ENCODE data around the gene LARP4B.
"Not testable (repeated sequence)": the region's sequence is repeated elsewhere in the genome, so short reads cannot be mapped to it uniquely, and the experiment has no call there.

LARP4B gene

GRCh38 chr10:780536-781524 lies 150.7 kb downstream of the LARP4B start:
- H3K4me1 ChIP-seq = peaks cover 3% of the 10 kb centered on the region; the same call in 1 of the 2 replicates
- in situ Hi-C loops (cut with MboI; ENCODE audit: low sequenced_read_pairs) = loop anchor here (25.0 kb wide), 1 partner anchor 269 kb away; no protein-coding TSS in a partner anchor
- DNase-seq (ENCODE audit: low spot score in 2 of 2) = no peak
- H3K9me3 ChIP-seq = no peaks in the 10 kb centered on the region
- no peaks in the 10 kb centered on the region for H3K27me3 ChIP-seq (ENCODE audit: low read depth)
- H3K4me3 ChIP-seq = no peak overlapping the region
- H3K36me3 ChIP-seq (replicated peaks) = no peaks in the 10 kb centered on the region

- no peaks in the 10 kb centered on the region for H3K36me3 ChIP-seq (replicated peaks)
- no peak for DNase-seq (ENCODE audit: low spot score in 2 of 2)
- no peaks in the 10 kb centered on the region for H3K27me3 ChIP-seq (ENCODE audit: low read depth)
- H3K4me3 ChIP-seq = no peak overlapping the region
- no peaks in the 10 kb centered on the region for H3K9me3 ChIP-seq
- no peaks in the 10 kb centered on the region for H3K4me1 ChIP-seq
- in situ Hi-C loops (cut with MboI; ENCODE audit: low sequenced_read_pairs) = loop anchor here (25.0 kb wide), 1 partner anchor 266 kb away; no protein-coding TSS in a partner anchor
These were observed 152.7 kb downstream of the LARP4B start for GRCh38 chr10:778626-779330.

GRCh38 chr10:777913-778479 lies 153.5 kb downstream of the LARP4B start:
- in situ Hi-C loops (cut with MboI; ENCODE audit: low sequenced_read_pairs) = loop anchor here (25.0 kb wide), 1 partner anchor 266 kb away; no protein-coding TSS in a partner anchor

GRCh38 chr10:776772-777171 lies 154.7 kb downstream of the LARP4B start:
- Histone ChIP-seq H3K4me1 (no peaks in the 10 kb centered on the region), H3K9me3 (no peaks in the 10 kb centered on the region), H3K4me3 (no peak overlapping the region), H3K27me3 (ENCODE audit: low read depth) (no peaks in the 10 kb centered on the region), H3K36me3 (replicated peaks) (no peaks in the 10 kb centered on the region)
- in situ Hi-C loops (cut with MboI; ENCODE audit: low sequenced_read_pairs) = loop anchor here (25.0 kb wide), 1 partner anchor 264 kb away; no protein-coding TSS in a partner anchor
- DNase-seq (ENCODE audit: low spot score in 2 of 2) = no peak

More at GRCh38 chr10:777913-778479, 153.5 kb downstream of the LARP4B start:
- Histone ChIP-seq H3K4me1 (no peaks in the 10 kb centered on the region), H3K27me3 (ENCODE audit: low read depth) (no peaks in the 10 kb centered on the region), H3K9me3 (no peaks in the 10 kb centered on the region), H3K4me3 (no peak overlapping the region), H3K36me3 (replicated peaks) (no peaks in the 10 kb centered on the region)
- DNase-seq (ENCODE audit: low spot score in 2 of 2) = no peak

- no peaks in the 10 kb centered on the region for H3K27me3 ChIP-seq (ENCODE audit: low read depth)
- H3K36me3 ChIP-seq (replicated peaks) = no peaks in the 10 kb centered on the region
- in situ Hi-C loops (cut with MboI; ENCODE audit: low sequenced_read_pairs) = loop anchor here (25.0 kb wide), 1 partner anchor 263 kb away; no protein-coding TSS in a partner anchor
- DNase-seq (ENCODE audit: low spot score in 2 of 2) = no peak
- no peak overlapping the region for H3K4me3 ChIP-seq
- peaks cover 3% of the 10 kb centered on the region; the same call in 1 of the 2 replicates for H3K9me3 ChIP-seq
- H3K4me1 ChIP-seq = no peaks in the 10 kb centered on the region
These were observed 156.0 kb downstream of the LARP4B start for GRCh38 chr10:775245-776075.

- Histone ChIP-seq H3K9me3 (peaks cover 3% of the 10 kb centered on the region; the same call in 1 of the 2 replicates), H3K4me1 (no peaks in the 10 kb centered on the region), H3K27me3 (ENCODE audit: low read depth) (no peaks in the 10 kb centered on the region), H3K4me3 (no peak overlapping the region), H3K36me3 (replicated peaks) (no peaks in the 10 kb centered on the region)
- DNase-seq (ENCODE audit: low spot score in 2 of 2) = no peak
- in situ Hi-C loops (cut with MboI; ENCODE audit: low sequenced_read_pairs) = loop anchor here (25.0 kb wide), 1 partner anchor 262 kb away; no protein-coding TSS in a partner anchor
These were observed 156.8 kb downstream of the LARP4B start for GRCh38 chr10:774661-775244.

GRCh38 chr10:774223-774622 lies 157.3 kb downstream of the LARP4B start:
- Histone ChIP-seq H3K9me3 (peaks cover 3% of the 10 kb centered on the region; the same call in 1 of the 2 replicates), H3K27me3 (ENCODE audit: low read depth) (no peaks in the 10 kb centered on the region), H3K4me1 (no peaks in the 10 kb centered on the region), H3K4me3 (no peak overlapping the region), H3K36me3 (replicated peaks) (no peaks in the 10 kb centered on the region)
- in situ Hi-C loops (cut with MboI; ENCODE audit: low sequenced_read_pairs) = no loop called here
- no peak for DNase-seq (ENCODE audit: low spot score in 2 of 2)

- DNase-seq (ENCODE audit: low spot score in 2 of 2) = no peak
- no peak overlapping the region for H3K4me3 ChIP-seq
- H3K36me3 ChIP-seq (replicated peaks) = no peaks in the 10 kb centered on the region
- in situ Hi-C loops (cut with MboI; ENCODE audit: low sequenced_read_pairs) = no loop called here
- peaks cover 3% of the 10 kb centered on the region; the same call in 1 of the 2 replicates for H3K9me3 ChIP-seq
- no peaks in the 10 kb centered on the region for H3K27me3 ChIP-seq (ENCODE audit: low read depth)
- H3K4me1 ChIP-seq = no peaks in the 10 kb centered on the region
These were observed 157.8 kb downstream of the LARP4B start for GRCh38 chr10:773562-774161.

GRCh38 chr10:772227-772637 lies 159.3 kb downstream of the LARP4B start:
- DNase-seq (ENCODE audit: low spot score in 2 of 2) = no peak
- no peaks in the 10 kb centered on the region for H3K36me3 ChIP-seq (replicated peaks)
- peaks cover 7% of the 10 kb centered on the region for H3K9me3 ChIP-seq
- H3K27me3 ChIP-seq (ENCODE audit: low read depth) = no peaks in the 10 kb centered on the region
- in situ Hi-C loops (cut with MboI; ENCODE audit: low sequenced_read_pairs) = no loop called here
- no peaks in the 10 kb centered on the region for H3K4me1 ChIP-seq
- no peak overlapping the region for H3K4me3 ChIP-seq

GRCh38 chr10:771647-772046 lies 159.9 kb downstream of the LARP4B start:
- DNase-seq (ENCODE audit: low spot score in 2 of 2) = no peak
- peaks cover 8% of the 10 kb centered on the region for H3K9me3 ChIP-seq
- no peaks in the 10 kb centered on the region for H3K4me1 ChIP-seq
- in situ Hi-C loops (cut with MboI; ENCODE audit: low sequenced_read_pairs) = no loop called here
- no peaks in the 10 kb centered on the region for H3K36me3 ChIP-seq (replicated peaks)
- no peak overlapping the region for H3K4me3 ChIP-seq
- H3K27me3 ChIP-seq (ENCODE audit: low read depth) = no peaks in the 10 kb centered on the region

- H3K9me3 ChIP-seq = peaks cover 8% of the 10 kb centered on the region
- no peak for DNase-seq (ENCODE audit: low spot score in 2 of 2)
- H3K4me1 ChIP-seq = no peaks in the 10 kb centered on the region
- H3K4me3 ChIP-seq = no peak overlapping the region
- H3K36me3 ChIP-seq (replicated peaks) = no peaks in the 10 kb centered on the region
- H3K27me3 ChIP-seq (ENCODE audit: low read depth) = no peaks in the 10 kb centered on the region
- in situ Hi-C loops (cut with MboI; ENCODE audit: low sequenced_read_pairs) = no loop called here
These were observed 160.5 kb downstream of the LARP4B start for GRCh38 chr10:770975-771374.

- H3K9me3 ChIP-seq; DNase-seq (ENCODE audit: low spot score in 2 of 2); H3K4me3 ChIP-seq; H3K4me1 ChIP-seq; H3K36me3 ChIP-seq (replicated peaks); H3K27me3 ChIP-seq (ENCODE audit: low read depth); in situ Hi-C loops (cut with MboI; ENCODE audit: low sequenced_read_pairs): not testable (repeated sequence)
These were observed 161.3 kb downstream of the LARP4B start for GRCh38 chr10:770048-770712.
